ENCODE measurements around the gene SH3TC1. TPM values are rescaled to one million over a fixed set of nuclear protein-coding genes. Genes with fewer than 3 reads are reported as not detected.

The SH3TC1 gene
- total RNA-seq, 2 experiments from 2014 or later: 11.1 to 18.3 TPM

GRCh38 chr4:8182858-8183725, 16.0 kb upstream of the SH3TC1 start:
- ChIA-PET POLR2A (no interaction called here), CTCF (interaction anchor here (0.5 kb wide), 1 partner anchor 31 kb away, joined by 3 read pairs; no protein-coding TSS in a partner anchor)
- intact Hi-C loops (cut with DNase I, micrococcal nuclease): no loop called here
- DNase-seq (no peak), ATAC-seq (no peak)
- Mint-ChIP-seq H3K9me3 (ENCODE audit: low read depth) (no peaks in the 10 kb centered on the region), H3K27ac (no peak overlapping the region), H3K27me3 (no peaks in the 10 kb centered on the region), H3K36me3 (ENCODE audit: low read depth) (no peaks in the 10 kb centered on the region), H3K4me1 (no peaks in the 10 kb centered on the region), H3K4me3 (no peak overlapping the region)

- ATAC-seq: no peak
- no peaks in the 10 kb centered on the region for H3K4me1 Mint-ChIP-seq
- H3K36me3 Mint-ChIP-seq (ENCODE audit: low read depth): no peaks in the 10 kb centered on the region
- ChIA-PET POLR2A (no interaction called here), CTCF (interaction anchor here (0.5 kb wide), 1 partner anchor 30 kb away, joined by 3 read pairs; no protein-coding TSS in a partner anchor)
- no peaks in the 10 kb centered on the region for H3K27me3 Mint-ChIP-seq
- DNase-seq: no peak
- no peak overlapping the region for H3K27ac Mint-ChIP-seq
- H3K4me3 Mint-ChIP-seq: no peak overlapping the region
- intact Hi-C loops (cut with DNase I, micrococcal nuclease): no loop called here
- no peaks in the 10 kb centered on the region for H3K9me3 Mint-ChIP-seq (ENCODE audit: low read depth)
Measured at GRCh38 chr4:8184061-8184460, 15.0 kb upstream of the SH3TC1 start.

- H3K9me3 Mint-ChIP-seq (ENCODE audit: low read depth): no peaks in the 10 kb centered on the region
- CTCF ChIA-PET: interaction anchor here (0.8 kb wide), 1 partner anchor 13 kb away, joined by 3 read pairs; no protein-coding TSS in a partner anchor
- no peaks in the 10 kb centered on the region for H3K4me1 Mint-ChIP-seq
- H3K27me3 Mint-ChIP-seq: no peaks in the 10 kb centered on the region
- intact Hi-C loops (cut with DNase I, micrococcal nuclease): no loop called here
- peak; percentile 60 for ATAC-seq
- H3K27ac Mint-ChIP-seq: no peak overlapping the region
- no peaks in the 10 kb centered on the region for H3K36me3 Mint-ChIP-seq (ENCODE audit: low read depth)
- H3K4me3 Mint-ChIP-seq: no peak overlapping the region
- no peak for DNase-seq
- POLR2A ChIA-PET: no interaction called here
Measured at GRCh38 chr4:8185295-8185694, 13.8 kb upstream of the SH3TC1 start.

GRCh38 chr4:8185930-8186329, 13.2 kb upstream of the SH3TC1 start:
- DNase-seq: no peak
- no peak for ATAC-seq
- no peaks in the 10 kb centered on the region for H3K36me3 Mint-ChIP-seq (ENCODE audit: low read depth)
- H3K27me3 Mint-ChIP-seq: no peaks in the 10 kb centered on the region
- no peak overlapping the region for H3K27ac Mint-ChIP-seq
- H3K4me1 Mint-ChIP-seq: no peaks in the 10 kb centered on the region
- ChIA-PET POLR2A (no interaction called here), CTCF (interaction anchor here (0.8 kb wide), 1 partner anchor 14 kb away, joined by 3 read pairs; no protein-coding TSS in a partner anchor)
- intact Hi-C loops (cut with DNase I, micrococcal nuclease): no loop called here
- H3K9me3 Mint-ChIP-seq (ENCODE audit: low read depth): no peaks in the 10 kb centered on the region
- no peak overlapping the region for H3K4me3 Mint-ChIP-seq

GRCh38 chr4:8188085-8188484, 11.0 kb upstream of the SH3TC1 start:
- Mint-ChIP-seq H3K4me1 (peaks cover 2% of the 10 kb centered on the region), H3K9me3 (ENCODE audit: low read depth) (no peaks in the 10 kb centered on the region), H3K4me3 (no peak overlapping the region), H3K36me3 (ENCODE audit: low read depth) (no peaks in the 10 kb centered on the region), H3K27ac (no peak overlapping the region), H3K27me3 (no peaks in the 10 kb centered on the region)
- ChIA-PET CTCF (no interaction called here), POLR2A (no interaction called here)
- no peak for DNase-seq
- intact Hi-C loops (cut with DNase I, micrococcal nuclease): no loop called here
- no peak for ATAC-seq

- Mint-ChIP-seq H3K4me3 (no peak overlapping the region), H3K27ac (no peak overlapping the region), H3K9me3 (ENCODE audit: low read depth) (no peaks in the 10 kb centered on the region), H3K4me1 (peaks cover 2% of the 10 kb centered on the region), H3K36me3 (ENCODE audit: low read depth) (no peaks in the 10 kb centered on the region), H3K27me3 (no peaks in the 10 kb centered on the region)
- ChIA-PET CTCF (no interaction called here), POLR2A (no interaction called here)
- ATAC-seq (no peak), DNase-seq (no peak)
- intact Hi-C loops (cut with DNase I, micrococcal nuclease): no loop called here
Measured at GRCh38 chr4:8188743-8189550, 10.1 kb upstream of the SH3TC1 start.

- ChIA-PET CTCF (interaction anchor here (0.6 to 2.7 kb wide), 2 partner anchors 9 to 13 kb away, joined by 3 to 14 read pairs; partner anchors contain the start of gene SH3TC1), POLR2A (no interaction called here)
- intact Hi-C loops (cut with DNase I, micrococcal nuclease): no loop called here
- Mint-ChIP-seq H3K4me3 (no peak overlapping the region), H3K27ac (no peak overlapping the region), H3K27me3 (no peaks in the 10 kb centered on the region), H3K36me3 (ENCODE audit: low read depth) (no peaks in the 10 kb centered on the region), H3K9me3 (ENCODE audit: low read depth) (no peaks in the 10 kb centered on the region), H3K4me1 (peaks cover 2% of the 10 kb centered on the region)
- DNase-seq (no peak), ATAC-seq (no peak)
Measured at GRCh38 chr4:8189551-8190466, 9.3 kb upstream of the SH3TC1 start.

GRCh38 chr4:8191136-8191747, 7.8 kb upstream of the SH3TC1 start:
- no peak overlapping the region for H3K4me3 Mint-ChIP-seq
- intact Hi-C loops (cut with DNase I, micrococcal nuclease): no loop called here
- DNase-seq: no peak
- ATAC-seq: no peak
- H3K4me1 Mint-ChIP-seq: peaks cover 2% of the 10 kb centered on the region
- no peaks in the 10 kb centered on the region for H3K36me3 Mint-ChIP-seq (ENCODE audit: low read depth)
- H3K27ac Mint-ChIP-seq: no peak overlapping the region
- H3K27me3 Mint-ChIP-seq: no peaks in the 10 kb centered on the region
- no peaks in the 10 kb centered on the region for H3K9me3 Mint-ChIP-seq (ENCODE audit: low read depth)
- CTCF ChIA-PET: interaction anchor here (0.6 to 2.7 kb wide), 2 partner anchors 12 to 15 kb away, joined by 3 to 14 read pairs; no protein-coding TSS in a partner anchor
- POLR2A ChIA-PET: no interaction called here

- ATAC-seq: peak; percentile 68
- Mint-ChIP-seq H3K4me1 (peaks cover 2% of the 10 kb centered on the region), H3K36me3 (ENCODE audit: low read depth) (no peaks in the 10 kb centered on the region), H3K27ac (no peak overlapping the region), H3K4me3 (no peak overlapping the region), H3K27me3 (no peaks in the 10 kb centered on the region), H3K9me3 (ENCODE audit: low read depth) (no peaks in the 10 kb centered on the region)
- POLR2A ChIA-PET: no interaction called here
- CTCF ChIA-PET: interaction anchor here (0.7 to 2.7 kb wide), 4 partner anchors 15 to 25 kb away, joined by 3 to 14 read pairs (median 6); no protein-coding TSS in a partner anchor
- peak; percentile 60 for DNase-seq
- intact Hi-C loops (cut with DNase I, micrococcal nuclease): no loop called here
Measured at GRCh38 chr4:8192748-8193738, 6.0 kb upstream of the SH3TC1 start.
